ENCODE results near the gene NDUFC1. TPM values are rescaled to one million over a fixed set of nuclear protein-coding genes. Genes with fewer than 3 reads are reported as not detected.

The NDUFC1 gene
- total and polyA plus RNA-seq, 9 of the 15 experiments (the other 6 are each of a cell fraction or from before 2014, with no cell fraction given), result 58.9 to 378 (median 120) TPM

- peak; percentile 80; the same call in 1 of the 2 replicates for TF ChIP-seq ZBED1 (IDR thresholded peaks at IDR 0.05)
- no peak for TF ChIP-seq BRF2 (IDR thresholded peaks at IDR 0.05; ENCODE audit: borderline replicate concordance, insufficient read depth, insufficient read length)
- TF ChIP-seq, protein P1, sequence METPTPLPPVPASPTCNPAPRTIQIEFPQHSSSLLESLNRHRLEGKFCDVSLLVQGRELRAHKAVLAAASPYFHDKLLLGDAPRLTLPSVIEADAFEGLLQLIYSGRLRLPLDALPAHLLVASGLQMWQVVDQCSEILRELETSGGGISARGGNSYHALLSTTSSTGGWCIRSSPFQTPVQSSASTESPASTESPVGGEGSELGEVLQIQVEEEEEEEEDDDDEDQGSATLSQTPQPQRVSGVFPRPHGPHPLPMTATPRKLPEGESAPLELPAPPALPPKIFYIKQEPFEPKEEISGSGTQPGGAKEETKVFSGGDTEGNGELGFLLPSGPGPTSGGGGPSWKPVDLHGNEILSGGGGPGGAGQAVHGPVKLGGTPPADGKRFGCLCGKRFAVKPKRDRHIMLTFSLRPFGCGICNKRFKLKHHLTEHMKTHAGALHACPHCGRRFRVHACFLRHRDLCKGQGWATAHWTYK (CRISPR knock-in tag; IDR thresholded peaks at IDR 0.05), result 0 out of 2 replicates have a peak, but pooled peaks have one; percentile 51
- TF ChIP-seq DNMT1 (IDR thresholded peaks at IDR 0.05), result no peak
- no peak for TF ChIP-seq SMARCA5 (IDR thresholded peaks at IDR 0.05)
- TF ChIP-seq BACH1 (tag; IDR thresholded peaks at IDR 0.05), result no peak
- peak; percentile 64 for TF ChIP-seq JUND (IDR thresholded peaks at IDR 0.05; ENCODE audit: borderline replicate concordance, low read depth, low read length)
- TF ChIP-seq JUND (tag; IDR thresholded peaks at IDR 0.05; ENCODE audit: borderline replicate concordance, low read depth, low read length), result no peak; the same call in 2 of the 3 replicates
- TF ChIP-seq HNRNPH1 (optimal IDR thresholded peaks at IDR 0.05; ENCODE audit: low read depth, low read length), result no peak
- no peak for TF ChIP-seq CCAR2 (IDR thresholded peaks at IDR 0.05; ENCODE audit: low read depth, low read length)
- peak; percentile 41 for TF ChIP-seq NFIC (IDR thresholded peaks at IDR 0.05)
- no peak for TF ChIP-seq ZNF174 (CRISPR knock-in tag; IDR thresholded peaks at IDR 0.05)
- TF ChIP-seq ZNF41 (CRISPR knock-in tag; conservative IDR thresholded peaks at IDR 0.05), result no peak
- peak; percentile 64 for TF ChIP-seq SP1 (CRISPR knock-in tag; IDR thresholded peaks at IDR 0.05)
- peak; percentile 43; the same call in 1 of the 2 replicates for TF ChIP-seq POLR2H (tag; IDR thresholded peaks at IDR 0.05; ENCODE audit: low read depth)
- TF ChIP-seq, protein P2, sequence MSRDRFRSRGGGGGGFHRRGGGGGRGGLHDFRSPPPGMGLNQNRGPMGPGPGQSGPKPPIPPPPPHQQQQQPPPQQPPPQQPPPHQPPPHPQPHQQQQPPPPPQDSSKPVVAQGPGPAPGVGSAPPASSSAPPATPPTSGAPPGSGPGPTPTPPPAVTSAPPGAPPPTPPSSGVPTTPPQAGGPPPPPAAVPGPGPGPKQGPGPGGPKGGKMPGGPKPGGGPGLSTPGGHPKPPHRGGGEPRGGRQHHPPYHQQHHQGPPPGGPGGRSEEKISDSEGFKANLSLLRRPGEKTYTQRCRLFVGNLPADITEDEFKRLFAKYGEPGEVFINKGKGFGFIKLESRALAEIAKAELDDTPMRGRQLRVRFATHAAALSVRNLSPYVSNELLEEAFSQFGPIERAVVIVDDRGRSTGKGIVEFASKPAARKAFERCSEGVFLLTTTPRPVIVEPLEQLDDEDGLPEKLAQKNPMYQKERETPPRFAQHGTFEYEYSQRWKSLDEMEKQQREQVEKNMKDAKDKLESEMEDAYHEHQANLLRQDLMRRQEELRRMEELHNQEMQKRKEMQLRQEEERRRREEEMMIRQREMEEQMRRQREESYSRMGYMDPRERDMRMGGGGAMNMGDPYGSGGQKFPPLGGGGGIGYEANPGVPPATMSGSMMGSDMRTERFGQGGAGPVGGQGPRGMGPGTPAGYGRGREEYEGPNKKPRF (IDR thresholded peaks at IDR 0.05; ENCODE audit: low read depth, low read length), result no peak
- TF ChIP-seq ZNF512 (tag; IDR thresholded peaks at IDR 0.05), result no peak
- TF ChIP-seq SPI1 (IDR thresholded peaks at IDR 0.05; ENCODE audit: borderline replicate concordance, low read depth, low read length), result no peak
- TF ChIP-seq ZNF212 (CRISPR knock-in tag; IDR thresholded peaks at IDR 0.05), result no peak
- no peak for TF ChIP-seq ZNF766 (CRISPR knock-in tag; conservative IDR thresholded peaks at IDR 0.05)
- TF ChIP-seq CSDE1 (IDR thresholded peaks at IDR 0.05), result no peak; a peak in 1 of 4 replicates
- peak in 1 of 2 experiments; percentile 82; a peak in 1 of 4 replicates for TF ChIP-seq KDM4B (IDR thresholded peaks at IDR 0.05; ENCODE audit: borderline replicate concordance in 2 of 2, low read depth in 1 of 2)
Observed at GRCh38 chr4:139295206-139295941, 6.9 kb downstream of the NDUFC1 start (continued).

All from K562 (cell line).